ENCODE data around the gene USP40.

The USP40 gene

DNA sequence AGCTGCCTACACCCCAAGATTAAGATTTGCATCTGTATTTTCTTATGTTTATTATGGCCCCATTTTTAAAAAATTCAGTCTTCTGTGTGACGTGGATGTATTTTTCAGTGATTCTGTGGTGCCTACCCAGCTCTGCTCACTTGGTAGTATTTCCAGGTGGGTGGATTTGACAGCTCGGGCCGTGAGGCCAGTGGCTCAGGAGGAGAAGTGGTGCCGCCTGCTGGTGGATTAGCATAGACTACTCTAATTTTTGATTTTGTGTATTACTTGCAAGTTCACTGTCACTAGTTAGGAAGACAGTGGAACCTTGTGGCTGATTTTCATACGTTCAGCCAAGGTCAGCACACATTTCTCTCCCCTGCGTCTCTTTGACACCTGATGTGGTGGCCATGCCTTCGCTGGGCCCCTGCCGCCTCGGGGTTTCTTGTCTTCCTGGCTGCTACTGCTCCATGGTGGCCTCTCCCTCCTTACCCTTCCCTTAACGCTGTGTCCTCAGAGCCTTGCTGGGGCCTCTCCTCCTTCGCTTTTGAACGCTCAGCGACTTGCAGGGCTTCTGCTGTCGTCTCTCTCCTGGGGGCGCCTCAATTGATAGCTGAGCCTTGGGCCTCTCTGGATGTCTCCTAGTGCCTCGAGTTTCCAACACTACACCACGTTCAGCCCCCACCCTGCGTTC is 122.9 kb downstream of the USP40 start:
- peak; percentile 50 for DNase-seq (ENCODE audit: low read depth)

DNA sequence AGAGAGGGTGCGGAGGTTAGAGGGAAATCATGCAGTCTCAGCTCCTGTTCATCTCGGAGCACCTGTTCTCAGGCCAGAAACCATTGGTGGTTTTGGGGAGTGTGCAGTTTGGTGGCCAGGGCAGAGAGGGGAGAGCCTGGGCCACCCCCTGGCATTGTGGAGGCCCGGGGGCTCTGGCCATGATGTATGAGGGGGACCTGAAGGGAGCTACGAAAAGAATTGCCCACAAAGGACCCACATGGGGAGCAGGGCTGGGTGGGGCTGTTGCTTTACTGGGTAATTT is 124.6 kb downstream of the USP40 start:
- no peak for DNase-seq (ENCODE audit: low read depth)

DNA sequence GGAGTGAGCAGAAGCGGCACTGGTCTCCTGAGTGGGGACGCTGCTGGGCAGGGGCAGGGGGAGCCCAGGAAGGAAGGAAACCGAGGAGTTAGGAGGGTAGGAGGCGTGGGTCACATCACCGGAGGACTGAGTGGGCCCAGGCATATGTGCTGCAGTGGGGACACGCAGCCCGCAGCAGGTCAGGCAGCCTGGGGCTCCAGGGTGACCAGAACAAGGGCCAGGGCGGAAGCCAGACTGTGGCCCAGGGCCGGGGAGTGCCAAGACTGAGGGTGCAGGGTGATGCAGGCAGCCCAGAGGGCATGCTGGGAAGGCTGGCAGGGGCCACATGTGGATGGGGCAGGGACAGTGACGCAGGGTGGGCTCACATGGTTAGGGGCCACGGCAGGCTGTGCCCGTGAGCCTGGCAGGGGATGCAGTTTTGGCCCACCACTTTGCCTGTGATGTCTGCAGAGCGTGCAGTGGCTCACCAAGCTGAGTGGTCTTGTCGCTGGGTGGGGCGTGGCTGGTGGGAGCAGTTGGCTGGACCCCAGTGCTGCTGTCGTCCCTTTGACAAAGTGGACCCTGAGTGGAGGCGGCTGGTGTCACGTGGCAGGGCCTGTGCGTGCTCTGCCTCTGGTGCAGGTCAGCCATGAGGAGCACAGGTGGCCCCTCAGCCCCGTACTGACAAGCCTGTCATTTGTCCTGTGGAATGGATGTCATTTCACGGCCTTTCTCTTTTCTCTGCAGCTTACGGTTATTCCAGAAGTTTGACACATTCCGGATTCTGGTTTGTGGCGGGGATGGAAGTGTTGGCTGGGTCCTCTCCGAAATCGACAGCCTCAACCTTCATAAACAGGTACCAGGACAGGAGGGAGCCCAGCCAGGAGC is 125.2 kb downstream of the USP40 start:
- DNase-seq (ENCODE audit: low read depth), result no peak

DNA sequence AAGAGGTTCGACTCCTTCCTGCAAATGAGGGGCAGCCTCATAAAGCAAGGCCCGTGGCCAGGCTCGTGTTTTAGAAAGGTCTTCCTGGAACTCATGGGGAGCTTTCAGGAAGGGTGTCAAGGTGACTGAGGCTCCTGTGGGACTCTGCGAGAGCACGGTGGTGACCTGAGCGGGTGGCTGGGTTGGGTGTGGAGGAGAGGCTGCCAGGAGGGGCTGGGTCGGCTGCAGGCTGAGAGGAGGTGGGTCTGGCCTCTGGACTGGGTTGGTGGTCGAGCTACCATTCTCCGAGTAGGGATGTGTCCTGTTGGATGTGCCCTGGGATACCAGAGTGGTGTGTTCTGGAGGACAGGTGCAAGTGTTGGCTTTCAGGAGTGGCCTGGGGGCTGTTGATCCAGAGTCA is 125.9 kb downstream of the USP40 start:
- DNase-seq (ENCODE audit: low read depth), result no peak

DNA sequence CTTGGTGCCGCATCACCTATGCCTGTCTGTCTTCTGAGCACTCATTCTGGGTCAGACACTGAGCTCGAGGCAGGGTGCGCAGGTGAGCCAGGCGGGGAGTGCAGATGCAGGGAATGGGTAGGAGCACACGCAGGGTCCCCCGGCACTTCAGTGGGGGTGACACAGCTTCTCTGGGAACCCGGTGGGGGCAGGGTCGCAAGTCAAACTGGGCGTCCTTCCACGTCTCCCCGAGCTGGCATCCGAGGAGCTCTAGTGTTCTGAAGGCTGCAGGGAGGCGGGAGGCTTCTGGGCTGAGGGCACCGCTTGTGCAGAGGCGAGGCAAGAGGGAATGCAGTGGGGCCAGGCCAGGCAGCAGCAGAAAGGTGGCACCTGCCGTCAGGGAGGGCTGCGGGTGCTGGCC is 126.3 kb downstream of the USP40 start:
- no peak for DNase-seq (ENCODE audit: low read depth)

DNA sequence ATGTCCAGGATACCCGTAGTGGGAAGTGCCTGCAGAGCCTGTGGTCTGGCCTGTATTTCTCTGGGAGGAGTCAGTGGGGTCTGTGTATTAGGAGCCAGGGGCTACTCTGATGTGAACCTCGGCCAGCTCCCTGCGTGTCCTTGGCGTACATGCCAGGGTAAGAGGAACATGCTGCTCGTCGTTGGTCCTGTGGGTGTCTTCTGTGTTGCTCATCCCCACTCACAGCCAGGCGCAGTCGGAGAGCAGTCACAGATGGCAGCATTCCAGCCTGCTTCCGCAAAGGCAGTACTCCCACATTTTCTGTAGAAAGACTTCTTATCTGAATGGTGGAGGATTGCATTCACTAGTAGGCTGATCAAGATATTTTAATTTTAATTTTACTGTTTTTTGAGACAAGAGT is 127.4 kb downstream of the USP40 start:
- DNase-seq (ENCODE audit: low read depth), result no peak

DNA sequence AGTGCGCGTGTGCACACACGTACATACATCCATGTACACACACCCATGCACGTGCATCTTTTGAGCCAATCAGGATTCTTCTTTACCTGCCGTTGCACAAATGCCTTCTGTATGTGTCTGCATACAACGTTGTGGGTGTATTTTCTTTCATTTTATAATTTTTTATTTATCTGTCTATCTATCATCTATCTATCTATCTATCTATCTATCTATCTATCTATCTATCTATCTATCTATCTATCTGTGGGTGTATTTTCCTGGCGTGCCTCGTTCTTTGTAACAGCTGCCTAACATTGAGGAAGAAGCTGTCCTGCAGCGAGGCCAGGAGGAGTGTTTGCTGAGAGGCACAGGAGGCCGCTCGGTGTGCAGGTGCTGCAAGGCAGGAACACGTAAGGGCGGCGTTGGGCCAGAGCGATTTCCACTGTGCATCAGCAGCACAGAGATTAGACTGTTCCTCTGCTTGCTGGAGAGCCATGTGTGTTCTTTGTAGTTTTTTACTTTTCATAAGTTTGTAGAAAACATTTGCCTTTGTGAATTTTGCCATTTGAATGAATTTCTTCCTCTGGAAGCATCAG is 127.9 kb downstream of the USP40 start:
- DNase-seq (ENCODE audit: low read depth), result no peak

DNA sequence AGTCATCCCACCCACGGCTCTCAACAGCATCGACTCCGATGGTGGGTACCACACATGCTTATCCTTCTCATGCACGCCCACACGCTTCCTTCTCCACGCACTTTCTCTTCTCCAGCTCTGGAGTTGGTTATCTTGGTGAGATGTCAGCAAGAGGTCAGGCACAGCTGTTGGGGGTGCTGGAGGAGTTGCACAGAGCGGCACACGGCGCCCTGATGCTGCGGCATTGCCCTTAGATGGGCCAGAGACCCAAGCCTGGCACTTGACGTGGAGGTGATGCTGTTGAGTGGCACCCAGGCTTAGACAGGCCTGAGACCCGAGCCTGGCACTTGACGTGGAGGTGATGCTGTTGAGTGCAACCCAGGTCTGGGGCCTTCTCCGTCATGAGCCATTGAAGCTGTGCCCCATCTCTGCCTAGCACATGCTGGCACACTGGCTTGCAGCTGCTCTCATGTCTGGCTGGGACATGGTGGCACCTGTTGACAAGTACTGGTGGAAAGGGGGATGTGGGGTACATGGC is 129.1 kb downstream of the USP40 start:
- no peak for DNase-seq (ENCODE audit: low read depth)

DNA sequence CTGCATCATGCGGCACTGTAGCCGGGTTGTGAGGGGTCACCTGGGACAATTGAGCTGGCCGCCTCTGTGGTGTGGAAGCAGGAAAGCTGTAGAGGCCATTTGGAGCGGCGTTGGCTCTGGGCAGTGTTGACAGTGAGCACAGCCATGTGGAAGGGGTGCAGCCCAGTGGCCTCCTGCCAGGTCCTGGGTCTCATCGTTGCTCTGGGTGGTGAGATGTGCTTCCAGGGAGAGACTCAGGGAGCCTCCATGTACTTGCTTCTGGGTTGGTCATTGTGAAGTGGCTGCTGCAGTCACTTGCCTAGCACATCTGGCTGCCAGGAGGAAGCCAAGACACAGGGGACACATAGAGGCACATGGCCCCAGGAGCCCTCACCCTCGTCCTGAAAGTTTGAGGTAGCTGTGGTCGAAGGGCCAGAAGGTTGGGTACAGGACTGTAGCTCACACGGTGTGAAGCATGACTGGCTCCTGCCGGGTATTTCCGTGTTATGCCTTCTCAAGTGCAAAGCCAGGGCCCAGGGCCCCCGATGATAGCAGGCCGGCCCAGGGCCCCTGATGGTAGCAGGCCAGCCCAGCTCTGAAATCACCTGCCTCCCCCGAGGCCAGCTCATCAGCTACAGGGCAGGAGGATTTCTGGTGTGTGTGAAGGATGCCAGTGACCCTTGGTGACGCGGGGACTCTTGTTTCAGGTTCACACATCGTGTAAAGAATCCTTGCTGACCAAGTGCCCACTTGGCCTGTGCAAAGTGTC is 129.7 kb downstream of the USP40 start:
- DNase-seq (ENCODE audit: low read depth), result no peak

DNA sequence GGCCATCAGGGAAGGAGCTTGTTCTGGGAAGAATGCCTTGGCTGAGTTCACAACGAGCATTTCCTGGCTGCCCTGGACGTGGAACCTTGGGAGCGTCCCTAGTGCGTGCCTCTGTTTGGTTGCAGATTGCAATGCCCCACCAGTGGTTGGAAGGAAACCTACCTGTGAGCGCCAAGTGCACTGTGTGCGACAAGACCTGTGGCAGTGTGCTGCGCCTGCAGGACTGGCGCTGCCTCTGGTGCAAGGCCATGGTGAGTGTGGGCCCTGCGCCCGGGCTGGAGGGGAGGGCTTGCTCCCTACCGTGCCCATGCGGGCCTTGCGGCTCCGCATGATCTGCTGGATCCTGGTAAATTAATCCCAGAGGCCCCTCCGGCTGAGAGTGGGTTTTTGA is 130.4 kb downstream of the USP40 start:
- no peak for DNase-seq (ENCODE audit: low read depth)

DNA sequence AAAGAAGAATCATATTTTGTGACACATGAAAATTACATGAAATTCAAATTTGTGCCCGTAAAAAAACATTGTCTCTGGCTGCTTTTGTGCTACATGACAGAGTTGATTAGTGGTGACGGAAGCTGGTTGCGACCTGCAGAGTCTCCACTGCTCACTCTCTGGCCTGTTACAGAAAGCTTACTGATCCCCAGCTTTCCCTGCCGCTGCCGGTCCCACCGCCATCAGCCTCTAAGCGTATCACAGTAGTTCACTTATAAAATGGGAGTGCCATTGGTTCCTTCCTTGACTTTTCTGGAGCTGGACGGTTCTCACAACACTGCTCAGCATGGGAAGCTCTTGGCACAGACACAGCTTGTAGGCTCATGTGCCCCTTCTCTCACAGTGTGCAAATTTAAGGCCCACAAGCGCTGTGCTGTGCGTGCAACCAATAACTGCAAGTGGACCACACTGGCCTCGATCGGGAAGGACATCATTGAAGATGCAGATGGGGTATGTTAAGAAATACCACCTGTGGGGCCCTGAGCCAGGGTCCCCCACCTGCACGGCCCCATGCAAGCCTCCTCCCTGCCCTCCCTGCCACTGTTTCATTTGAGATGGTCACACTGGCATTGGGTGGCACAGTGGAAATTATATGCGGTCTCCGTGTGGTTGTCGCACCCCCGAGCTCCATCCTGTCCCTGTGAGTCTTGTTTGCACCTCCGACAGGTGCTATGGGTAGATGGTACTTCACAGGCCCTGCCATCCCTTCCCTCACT is 131.0 kb downstream of the USP40 start:
- no peak for DNase-seq (ENCODE audit: low read depth)

DNA sequence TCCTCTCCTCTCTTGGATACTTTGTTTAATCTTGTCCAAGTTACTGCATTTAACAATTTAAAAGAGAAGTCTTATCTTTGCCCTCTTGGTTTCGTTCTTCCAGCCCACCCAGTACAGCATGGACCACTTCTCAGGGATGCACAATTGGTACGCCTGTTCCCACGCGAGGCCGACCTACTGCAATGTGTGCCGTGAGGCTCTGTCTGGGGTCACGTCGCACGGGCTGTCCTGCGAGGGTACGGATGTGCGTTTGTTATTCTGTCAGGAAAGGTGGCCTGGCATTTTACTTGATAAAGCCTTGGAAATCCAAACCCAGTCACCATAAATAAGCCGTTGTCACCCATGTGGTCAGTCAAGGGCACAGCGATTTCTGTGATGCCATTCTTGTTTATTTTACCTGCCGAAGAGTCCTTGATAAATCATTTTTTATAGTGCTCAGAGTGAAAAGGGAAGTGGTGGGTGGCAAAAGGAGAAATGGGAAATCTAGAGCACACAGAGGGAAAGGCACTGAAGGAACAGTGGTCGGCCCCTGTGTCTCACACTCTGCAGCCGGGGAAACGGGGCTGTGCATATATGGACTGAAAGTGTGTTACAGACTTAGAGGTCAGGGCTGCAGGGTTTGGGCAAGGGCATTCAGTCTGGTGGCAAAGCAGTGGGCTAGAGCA is 131.8 kb downstream of the USP40 start:
- no peak for DNase-seq (ENCODE audit: low read depth)

DNA sequence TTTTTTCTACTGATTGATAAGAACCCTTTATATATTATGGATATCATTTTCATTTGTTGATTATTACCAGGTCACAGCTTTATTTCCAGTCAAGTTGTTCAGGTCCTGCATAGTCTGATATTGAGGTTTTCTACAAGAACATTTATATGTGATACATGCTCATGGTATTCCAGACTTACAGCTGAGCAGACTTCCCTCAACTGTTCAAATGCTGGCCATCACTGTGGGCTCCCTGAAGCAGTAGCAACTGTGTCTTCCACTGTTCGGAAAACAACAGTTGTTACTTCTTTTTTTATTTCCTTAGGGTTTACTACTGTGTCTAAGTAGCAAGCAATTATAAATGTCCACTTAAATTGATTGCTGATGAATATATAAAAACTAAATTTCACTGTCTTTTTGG is 132.8 kb downstream of the USP40 start:
- no peak for DNase-seq (ENCODE audit: low read depth)

DNA sequence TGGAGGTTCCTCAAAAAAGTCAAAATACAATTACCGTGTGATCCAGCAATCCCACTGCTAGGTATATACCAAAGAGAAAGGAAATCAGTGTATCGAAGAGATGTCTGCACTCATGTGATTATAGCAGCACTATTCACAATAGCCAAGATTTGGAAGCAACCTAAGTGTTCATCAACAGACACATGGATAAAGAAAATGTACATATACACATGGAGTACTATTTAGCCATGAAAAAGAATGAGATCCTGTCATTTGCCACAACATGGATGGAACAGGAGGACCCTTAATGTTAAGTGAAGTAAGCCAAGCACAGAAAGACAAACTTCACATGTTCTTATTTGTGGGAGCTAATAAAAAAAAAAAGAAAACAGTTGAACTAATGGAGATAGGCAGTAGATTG is 133.6 kb downstream of the USP40 start:
- no peak for DNase-seq (ENCODE audit: low read depth)

DNA sequence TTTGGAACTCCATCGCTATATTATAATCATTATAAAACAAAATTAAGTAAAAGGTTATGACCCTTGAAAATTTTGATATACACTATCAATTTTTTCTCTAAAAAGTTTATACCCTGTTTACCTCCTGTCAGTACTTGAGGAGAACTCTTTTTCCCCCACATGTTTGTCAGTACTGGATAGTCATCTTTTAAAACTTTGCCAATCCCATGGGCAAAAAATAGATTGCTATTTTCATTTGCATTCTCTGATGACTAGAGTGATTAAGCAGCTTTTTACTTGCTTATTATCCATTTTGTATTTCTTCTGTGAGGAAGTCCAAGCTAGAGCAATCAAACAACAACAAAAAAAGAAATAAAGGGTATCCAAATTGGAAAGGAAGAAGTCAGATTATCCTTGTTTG is 135.9 kb downstream of the USP40 start:
- no peak for DNase-seq (ENCODE audit: low read depth)

DNA sequence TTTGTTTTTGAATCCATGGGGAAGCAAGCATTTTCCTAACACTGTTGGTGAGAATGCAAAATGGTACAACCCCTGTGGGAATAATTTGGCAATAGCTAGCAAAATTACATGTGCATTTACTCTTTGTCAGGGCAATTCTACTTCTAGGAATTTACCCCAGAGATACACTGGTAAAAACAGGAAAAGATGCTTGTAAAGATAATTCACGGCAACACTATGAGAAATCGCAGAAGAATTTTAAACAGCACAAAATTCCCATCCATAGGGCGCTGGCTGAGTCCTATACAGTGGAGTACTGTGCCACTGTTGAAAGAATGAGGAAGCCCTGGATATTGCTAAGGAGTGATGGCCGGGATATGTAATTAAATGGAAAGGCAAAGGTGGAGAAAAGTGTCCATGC is 136.5 kb downstream of the USP40 start:
- DNase-seq (ENCODE audit: low read depth), result no peak

DNA sequence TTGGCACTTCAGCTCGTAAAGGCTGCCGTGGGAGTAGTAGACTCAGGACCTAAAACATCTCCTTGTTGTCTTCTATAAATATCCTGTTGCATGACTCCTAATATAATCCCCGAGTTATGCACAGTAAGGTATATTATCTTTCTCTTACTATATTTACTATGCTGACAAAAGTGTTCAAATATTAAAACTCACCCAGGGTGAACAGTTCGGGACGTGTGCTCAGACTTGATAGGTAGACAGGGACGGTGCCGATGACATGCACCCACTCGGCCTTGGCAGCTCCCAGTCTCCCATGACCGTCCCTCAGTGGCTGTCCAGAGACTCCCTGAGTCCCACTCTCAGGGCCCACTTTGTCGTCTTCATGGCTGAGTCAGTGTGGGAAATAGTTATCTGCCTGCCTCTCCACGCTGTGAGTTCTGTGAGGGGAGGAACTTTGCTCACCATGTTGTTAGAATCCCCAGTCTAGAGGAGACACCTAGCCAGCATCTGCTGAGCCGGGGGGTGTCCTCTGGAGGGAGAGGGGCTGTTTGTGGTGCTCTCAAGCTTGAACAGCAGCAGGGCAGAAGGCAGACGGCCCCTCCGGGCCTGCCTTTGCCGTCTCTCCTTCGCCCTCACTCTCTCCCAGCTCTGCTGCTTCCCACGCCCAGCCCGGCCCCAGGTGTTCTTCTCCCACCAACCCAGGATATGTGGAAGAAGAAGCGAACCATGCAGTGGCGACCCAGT is 137.2 kb downstream of the USP40 start:
- DNase-seq (ENCODE audit: low read depth), result no peak

DNA sequence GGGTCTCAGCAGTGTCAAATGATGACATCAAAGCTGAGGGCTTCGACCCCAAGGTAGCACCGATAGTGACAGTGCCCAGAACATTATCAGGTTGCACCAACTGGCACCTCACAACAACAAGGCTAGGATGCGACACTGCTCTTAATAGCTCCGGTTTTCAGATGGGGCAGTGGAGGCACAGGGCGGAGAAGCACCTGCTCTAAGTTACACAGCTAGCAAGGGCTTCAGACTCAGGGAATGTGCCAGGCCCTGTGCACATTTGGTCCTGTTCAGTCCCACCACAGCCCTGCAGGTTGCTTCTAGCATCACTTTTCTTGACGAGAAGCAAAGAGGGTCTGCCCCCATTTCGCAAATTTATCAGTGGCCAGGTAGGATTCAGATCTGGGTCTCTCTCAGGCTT is 138.1 kb downstream of the USP40 start:
- no peak for DNase-seq (ENCODE audit: low read depth)

DNA sequence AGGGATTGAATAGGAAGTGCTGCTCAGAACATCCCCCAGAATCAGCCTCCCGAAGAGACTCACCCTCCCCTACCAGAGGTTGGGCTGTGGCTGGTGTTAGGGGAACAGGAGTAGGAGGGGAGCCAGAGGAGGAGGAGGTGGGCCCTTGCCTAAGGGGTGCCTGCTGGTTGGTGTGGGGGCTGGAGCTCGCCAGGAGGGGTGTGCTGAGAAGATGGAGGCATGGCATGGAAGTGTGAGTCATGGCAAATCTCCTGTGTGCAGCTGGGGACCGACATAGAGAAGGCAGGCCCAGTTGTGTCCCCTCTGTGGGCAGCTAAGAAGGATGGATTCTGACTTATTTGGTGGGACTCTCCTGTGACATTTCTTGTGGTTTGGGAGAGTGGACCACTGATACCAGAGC is 138.6 kb downstream of the USP40 start:
- DNase-seq (ENCODE audit: low read depth), result no peak

DNA sequence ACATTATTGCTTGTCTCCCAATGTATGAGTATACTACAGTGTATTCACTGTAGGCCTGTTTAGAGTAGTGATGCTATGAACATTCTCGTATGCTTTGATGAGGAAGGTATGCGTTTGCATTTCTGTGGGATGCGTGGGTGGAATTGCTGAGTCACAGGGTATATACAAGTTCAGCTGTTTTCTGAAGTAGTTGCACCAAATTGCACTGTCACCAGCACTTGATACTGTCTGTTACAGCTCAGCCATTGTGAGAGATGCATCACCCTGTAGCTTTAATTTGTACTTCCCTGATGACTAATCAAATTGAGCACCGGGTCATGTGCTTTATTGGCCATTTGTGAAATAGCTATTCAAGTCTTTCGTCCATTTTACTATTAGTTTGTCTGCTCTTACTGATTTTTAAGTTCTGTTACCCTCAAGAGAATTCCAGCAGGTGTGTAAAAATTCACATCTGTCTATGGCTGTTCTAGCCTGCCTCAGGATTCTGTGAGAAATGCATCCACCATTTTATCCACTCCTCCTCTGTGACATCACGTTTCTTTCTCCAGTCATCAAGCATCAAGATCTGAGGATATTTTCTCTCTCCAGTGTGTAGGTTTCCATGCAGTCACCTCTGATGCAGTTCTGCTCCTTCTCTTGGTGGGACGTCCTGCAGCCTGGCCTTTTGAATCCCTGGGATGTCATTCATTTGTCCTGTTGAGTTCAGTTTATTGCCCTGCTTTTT is 139.8 kb downstream of the USP40 start:
- DNase-seq (ENCODE audit: low read depth), result no peak
